GM12872 (cell line): ENCODE data around the gene PCTP.

Experiments used
- TF ChIP-seq, protein P1 (sequence below): IDR thresholded peaks from 3 replicates; pipeline ENCODE4 v1.5.1; 2011; ENCODE audit warnings: low read depth, mild to moderate bottlenecking, low read length, moderate library complexity; ENCODE audit not compliant: insufficient read depth

PCTP gene

DNA sequence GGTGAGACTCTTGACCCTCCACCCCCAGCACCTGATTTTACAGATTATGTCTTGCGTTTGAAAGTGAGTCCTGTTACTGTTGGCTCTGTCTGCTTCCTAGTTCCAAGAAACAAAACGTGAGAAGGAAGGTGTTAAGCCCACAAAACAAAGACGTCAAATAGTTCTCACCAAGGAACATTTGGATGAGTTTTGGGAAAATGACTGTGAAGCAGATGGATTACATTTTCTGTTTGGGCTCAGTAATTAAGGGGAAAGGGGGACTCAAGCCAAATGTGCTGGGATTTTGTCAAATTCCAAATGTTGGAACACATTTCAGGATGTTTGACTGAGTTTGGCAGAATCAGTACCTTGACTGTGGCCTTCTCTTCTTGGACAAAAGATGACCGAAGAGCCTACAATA is 71.2 kb downstream of the PCTP start:
- TF ChIP-seq, protein P1, sequence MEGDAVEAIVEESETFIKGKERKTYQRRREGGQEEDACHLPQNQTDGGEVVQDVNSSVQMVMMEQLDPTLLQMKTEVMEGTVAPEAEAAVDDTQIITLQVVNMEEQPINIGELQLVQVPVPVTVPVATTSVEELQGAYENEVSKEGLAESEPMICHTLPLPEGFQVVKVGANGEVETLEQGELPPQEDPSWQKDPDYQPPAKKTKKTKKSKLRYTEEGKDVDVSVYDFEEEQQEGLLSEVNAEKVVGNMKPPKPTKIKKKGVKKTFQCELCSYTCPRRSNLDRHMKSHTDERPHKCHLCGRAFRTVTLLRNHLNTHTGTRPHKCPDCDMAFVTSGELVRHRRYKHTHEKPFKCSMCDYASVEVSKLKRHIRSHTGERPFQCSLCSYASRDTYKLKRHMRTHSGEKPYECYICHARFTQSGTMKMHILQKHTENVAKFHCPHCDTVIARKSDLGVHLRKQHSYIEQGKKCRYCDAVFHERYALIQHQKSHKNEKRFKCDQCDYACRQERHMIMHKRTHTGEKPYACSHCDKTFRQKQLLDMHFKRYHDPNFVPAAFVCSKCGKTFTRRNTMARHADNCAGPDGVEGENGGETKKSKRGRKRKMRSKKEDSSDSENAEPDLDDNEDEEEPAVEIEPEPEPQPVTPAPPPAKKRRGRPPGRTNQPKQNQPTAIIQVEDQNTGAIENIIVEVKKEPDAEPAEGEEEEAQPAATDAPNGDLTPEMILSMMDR, result no peak

- TF ChIP-seq, protein P1, result peak; percentile 21; the same call in 1 of the 3 replicates
These were observed 74.4 kb downstream of the PCTP start for GRCh38 chr17:55825213-55825612.
